Activated CD4-positive, alpha-beta memory T cell treated with anti-CD3 and anti-CD28 coated beads, Interleukin-2, amount 10 ng/mL, durations not matched to agents 7 days and 5 days (primary cell): ENCODE results near the gene TRPT1. TPM values are rescaled to one million over a fixed set of nuclear protein-coding genes. Genes with fewer than 3 reads are reported as not detected.

Source experiments
- CTCF ChIA-PET: fragments of 350-600 bp; sonication (Branson Sonifier 250); formaldehyde crosslinking; loops from one replicate; lab custom pipeline; 2021; ENCODE audit warnings: antibody characterized with exemption, inconsistent platforms; lab: Charles Lee
- POLR2A ChIA-PET: fragments of 350-600 bp; sonication (Branson Sonifier 250); formaldehyde crosslinking; loops from one replicate; lab custom pipeline; 2021; ENCODE audit warnings: antibody characterized with exemption; lab: Charles Lee
- DNase-seq: peaks from one replicate; pipeline ENCODE4 v3.0.0-alpha.2; 2020
- H3K27ac Mint-ChIP-seq: one replicate; pipeline ENCODE4 v1.8.0; 2021; ENCODE audit warnings: mild to moderate bottlenecking, mixed read lengths
- H3K27me3 Mint-ChIP-seq: one replicate; pipeline ENCODE4 v1.8.0; 2021; ENCODE audit warnings: mixed read lengths
- H3K36me3 Mint-ChIP-seq: one replicate; pipeline ENCODE4 v1.8.0; 2021; ENCODE audit warnings: low read depth, mixed read lengths
- H3K4me1 Mint-ChIP-seq: one replicate; pipeline ENCODE4 v1.8.0; 2021; ENCODE audit warnings: mixed read lengths
- H3K4me3 Mint-ChIP-seq: one replicate; pipeline ENCODE4 v1.8.0; 2021; ENCODE audit warnings: mild to moderate bottlenecking, mixed read lengths
- H3K9me3 Mint-ChIP-seq: one replicate; pipeline ENCODE4 v1.8.0; 2021; ENCODE audit warnings: mixed read lengths
- total RNA-seq, 2 experiments: library from RNA; stranded (reverse); gene quantifications; one replicate each; pipeline ENCODE4 v1.2.3, GENCODE V29; 2021

Gene TRPT1
- total RNA-seq, 2 experiments from 2014 or later: 34.7 to 35.3 TPM

DNA sequence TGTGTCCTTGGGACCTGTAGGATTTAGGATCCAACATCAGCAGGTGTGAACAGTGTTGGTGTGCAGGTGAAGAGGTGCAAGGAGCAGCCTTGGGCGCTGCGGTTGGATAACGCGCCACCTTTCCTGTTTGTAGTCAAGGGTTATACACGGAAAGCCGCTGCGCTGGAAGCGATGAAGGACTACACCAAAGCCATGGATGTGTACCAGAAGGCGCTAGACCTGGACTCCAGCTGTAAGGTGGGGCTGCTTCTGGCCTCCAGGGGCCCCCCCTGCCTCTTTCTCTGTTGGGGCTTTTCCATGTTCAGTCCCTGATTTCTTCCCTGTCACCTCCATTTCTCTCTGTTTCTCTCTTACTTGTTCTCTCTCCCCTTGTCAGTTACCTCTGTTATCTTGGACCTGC, 23.0 kb downstream of the TRPT1 start:
- Mint-ChIP-seq H3K27me3 (no peaks in the 10 kb centered on the region), H3K4me1 (peaks cover 40% of the 10 kb centered on the region), H3K36me3 (peaks cover 83% of the 10 kb centered on the region), H3K9me3 (no peaks in the 10 kb centered on the region), H3K4me3 (no peak overlapping the region), H3K27ac (no peak overlapping the region)
- POLR2A ChIA-PET: interaction anchor here (6.1 to 11.9 kb wide), 5 partner anchors 12 to 100 kb away, joined by 77 to 275 read pairs (median 107); partner anchors contain the start of genes CATSPERZ, ESRRA, NUDT22 and PLCB3
- CTCF ChIA-PET: interaction anchor here (0.6 to 7.0 kb wide), 3 partner anchors 48 to 100 kb away, joined by 3 to 154 read pairs (median 34); partner anchors contain the start of genes CATSPERZ, ESRRA and PLCB3
- DNase-seq: no peak

DNA sequence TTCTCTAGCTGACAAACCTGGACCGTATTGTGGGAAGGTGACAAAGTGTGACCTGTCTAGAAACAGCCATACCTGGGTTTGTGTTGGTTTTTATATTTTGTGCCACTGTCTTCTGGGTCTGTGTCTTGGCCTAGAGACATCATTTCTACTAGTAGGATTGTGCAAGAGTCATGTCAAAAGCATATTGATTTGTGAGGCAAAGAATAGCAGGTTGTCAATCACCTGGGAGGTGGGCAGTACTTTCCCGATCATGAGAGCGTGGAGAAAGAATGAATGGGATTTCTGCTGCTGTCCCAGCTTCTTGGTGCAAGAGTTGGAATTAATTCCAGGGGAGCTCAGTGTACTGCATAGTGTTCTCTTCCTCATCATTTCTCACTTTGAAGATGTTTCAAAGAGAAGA, 24.4 kb downstream of the TRPT1 start:
- ChIA-PET POLR2A (interaction anchor here (1.3 to 1.6 kb wide), 2 partner anchors 11 to 25 kb away, joined by 4 read pairs; partner anchors contain the start of gene NUDT22), CTCF (interaction anchor here (0.6 to 1.7 kb wide), 2 partner anchors 103 to 281 kb away, joined by 3 to 6 read pairs; no protein-coding TSS in a partner anchor)
- Mint-ChIP-seq H3K27ac (no peak overlapping the region), H3K27me3 (no peaks in the 10 kb centered on the region), H3K9me3 (no peaks in the 10 kb centered on the region), H3K36me3 (peaks cover 80% of the 10 kb centered on the region), H3K4me1 (peaks cover 42% of the 10 kb centered on the region), H3K4me3 (no peak overlapping the region)
- no peak for DNase-seq

DNA sequence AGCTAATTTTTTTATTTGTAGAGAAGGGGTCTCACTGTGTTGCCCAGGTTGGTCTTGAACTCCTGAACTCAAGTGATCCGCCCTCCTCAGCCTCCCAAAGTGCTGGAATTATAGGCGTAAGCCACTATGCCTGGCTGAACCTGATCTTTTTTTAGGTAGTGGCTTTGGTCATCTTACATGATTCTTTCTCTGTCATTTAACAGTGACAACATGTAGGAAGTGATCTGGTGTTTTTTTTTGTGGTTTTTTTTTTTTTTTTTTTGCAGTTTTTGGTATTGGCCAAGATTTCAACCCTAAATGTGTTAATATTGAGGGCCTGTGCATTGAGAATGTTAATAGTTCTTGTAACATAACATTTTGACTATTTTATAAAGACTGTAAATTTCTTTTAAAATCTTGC, 27.5 kb downstream of the TRPT1 start:
- CTCF ChIA-PET: interaction anchor here (1.8 kb wide), 1 partner anchor 11 kb away, joined by 7 read pairs; no protein-coding TSS in a partner anchor
- H3K27ac Mint-ChIP-seq: no peak overlapping the region
- H3K36me3 Mint-ChIP-seq: peaks cover 82% of the 10 kb centered on the region
- H3K9me3 Mint-ChIP-seq: no peaks in the 10 kb centered on the region
- H3K27me3 Mint-ChIP-seq: no peaks in the 10 kb centered on the region
- H3K4me3 Mint-ChIP-seq: no peak overlapping the region
- DNase-seq: no peak
- peaks cover 18% of the 10 kb centered on the region for H3K4me1 Mint-ChIP-seq
- POLR2A ChIA-PET: interaction anchor here (3.4 to 15.6 kb wide), 2 partner anchors 7 to 12 kb away, joined by 36 to 272 read pairs; partner anchors contain the start of genes FERMT3 and STIP1

DNA sequence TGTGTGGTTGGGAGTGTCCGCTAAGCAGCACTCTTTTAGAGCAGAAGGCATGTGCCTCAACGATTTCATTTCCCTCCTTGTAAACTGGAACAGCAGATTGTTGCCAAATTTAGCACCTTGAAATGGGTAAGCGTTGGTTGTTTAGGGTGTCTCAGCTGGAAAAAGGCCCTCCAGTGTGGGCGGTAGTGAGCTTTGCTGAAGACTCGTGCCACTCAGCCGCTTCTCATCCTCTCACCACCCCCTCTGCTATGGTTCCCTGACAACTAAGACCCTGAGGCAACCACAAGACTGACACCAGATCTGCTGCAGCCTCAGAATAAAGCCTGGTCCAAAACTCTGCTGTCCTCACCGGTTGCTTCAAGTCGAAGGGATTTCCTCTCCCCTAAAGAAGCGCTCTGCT, 29.4 kb downstream of the TRPT1 start:
- POLR2A ChIA-PET: interaction anchor here (0.7 to 15.6 kb wide), 3 partner anchors 9 to 14 kb away, joined by 3 to 272 read pairs (median 36); partner anchors contain the start of genes FERMT3 and STIP1
- CTCF ChIA-PET: interaction anchor here (0.7 to 1.9 kb wide), 4 partner anchors 10 to 290 kb away, joined by 3 to 7 read pairs (median 5); partner anchors contain the start of gene FERMT3
- H3K27me3 Mint-ChIP-seq: no peaks in the 10 kb centered on the region
- no peak overlapping the region for H3K4me3 Mint-ChIP-seq
- no peak for DNase-seq
- peak overlapping the region; percentile 32 for H3K27ac Mint-ChIP-seq
- peaks cover 79% of the 10 kb centered on the region for H3K36me3 Mint-ChIP-seq
- H3K9me3 Mint-ChIP-seq: no peaks in the 10 kb centered on the region
- H3K4me1 Mint-ChIP-seq: peaks cover 24% of the 10 kb centered on the region

DNA sequence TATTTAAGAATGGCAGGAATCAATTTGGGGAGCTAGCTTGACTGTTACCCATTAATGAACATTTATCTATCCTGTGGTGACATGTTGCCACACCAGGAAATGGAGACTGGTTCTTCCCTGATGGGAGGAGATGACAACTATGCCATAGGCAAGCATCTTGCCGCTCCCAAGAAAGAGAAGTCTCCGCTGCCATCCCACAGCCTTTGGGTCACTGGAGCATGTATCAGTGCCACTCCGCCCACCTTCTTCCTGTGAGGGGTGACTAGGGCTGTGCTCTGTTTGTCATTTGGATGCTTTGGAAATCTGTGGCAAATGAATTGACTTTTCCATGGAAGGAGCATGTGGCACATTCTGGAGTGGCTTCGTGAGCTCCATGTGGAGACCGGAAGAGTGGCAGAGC, 33.6 kb downstream of the TRPT1 start:
- peaks cover 68% of the 10 kb centered on the region for H3K36me3 Mint-ChIP-seq

DNA sequence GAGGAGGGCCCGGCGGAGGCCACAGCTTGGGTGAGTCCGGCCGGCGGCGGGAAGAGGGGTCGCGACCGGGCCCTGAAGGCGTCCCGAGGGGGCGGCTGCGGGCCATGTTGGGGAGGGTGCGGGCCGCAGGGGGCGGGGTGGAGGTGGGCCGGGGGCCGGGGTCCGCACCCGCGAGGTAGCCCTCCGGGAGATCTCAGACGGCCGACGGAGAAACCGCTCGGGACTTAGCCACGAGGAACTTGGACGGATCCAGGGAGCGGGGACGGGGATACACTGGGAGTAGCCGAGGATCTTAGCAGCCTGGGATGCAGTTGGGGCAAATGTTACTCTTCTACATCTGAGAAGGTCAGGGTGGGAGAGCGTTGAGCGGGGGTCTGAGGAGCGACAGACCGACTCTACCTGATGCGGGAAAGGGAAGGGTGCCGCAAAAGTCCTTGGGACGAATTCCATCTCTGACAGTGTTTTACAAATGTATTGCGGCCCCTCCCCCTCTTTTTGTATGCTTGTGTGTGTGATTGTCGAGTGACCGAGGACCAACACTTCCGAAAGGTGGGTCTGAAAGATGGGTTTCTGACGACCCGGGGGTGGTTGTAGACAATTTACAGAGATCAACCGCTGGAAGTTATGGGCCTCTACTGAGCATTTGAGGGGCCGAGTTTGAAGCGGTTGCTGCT, 39.4 kb downstream of the TRPT1 start:
- ChIA-PET POLR2A (interaction anchor here (0.9 to 15.6 kb wide), 23 partner anchors 11 to 1432 kb away, joined by 3 to 272 read pairs (median 9); partner anchors contain the start of genes BAD, ESRRA, FERMT3 and FKBP2), CTCF (interaction anchor here (0.6 to 6.5 kb wide), 18 partner anchors 11 to 348 kb away, joined by 3 to 71 read pairs (median 4); partner anchors contain the start of genes CATSPERZ, ESRRA, FERMT3 and FKBP2)
- Mint-ChIP-seq H3K27me3 (no peaks in the 10 kb centered on the region), H3K9me3 (no peaks in the 10 kb centered on the region), H3K27ac (no peak overlapping the region), H3K4me3 (no peak overlapping the region), H3K36me3 (peaks cover 28% of the 10 kb centered on the region), H3K4me1 (peaks cover 55% of the 10 kb centered on the region)
- peak; percentile 67 for DNase-seq

More for the DNA sequence above, 33.6 kb downstream of the TRPT1 start:
- POLR2A ChIA-PET: interaction anchor here (1.0 to 15.6 kb wide), 3 partner anchors 13 to 112 kb away, joined by 3 to 272 read pairs (median 3); partner anchors contain the start of gene FERMT3
- Mint-ChIP-seq H3K4me1 (peaks cover 44% of the 10 kb centered on the region), H3K4me3 (no peak overlapping the region), H3K27me3 (no peaks in the 10 kb centered on the region), H3K9me3 (no peaks in the 10 kb centered on the region), H3K27ac (peak overlapping the region; percentile 56)
- CTCF ChIA-PET: interaction anchor here (2.7 kb wide), 1 partner anchor 13 kb away, joined by 10 read pairs; no protein-coding TSS in a partner anchor
- no peak for DNase-seq

DNA sequence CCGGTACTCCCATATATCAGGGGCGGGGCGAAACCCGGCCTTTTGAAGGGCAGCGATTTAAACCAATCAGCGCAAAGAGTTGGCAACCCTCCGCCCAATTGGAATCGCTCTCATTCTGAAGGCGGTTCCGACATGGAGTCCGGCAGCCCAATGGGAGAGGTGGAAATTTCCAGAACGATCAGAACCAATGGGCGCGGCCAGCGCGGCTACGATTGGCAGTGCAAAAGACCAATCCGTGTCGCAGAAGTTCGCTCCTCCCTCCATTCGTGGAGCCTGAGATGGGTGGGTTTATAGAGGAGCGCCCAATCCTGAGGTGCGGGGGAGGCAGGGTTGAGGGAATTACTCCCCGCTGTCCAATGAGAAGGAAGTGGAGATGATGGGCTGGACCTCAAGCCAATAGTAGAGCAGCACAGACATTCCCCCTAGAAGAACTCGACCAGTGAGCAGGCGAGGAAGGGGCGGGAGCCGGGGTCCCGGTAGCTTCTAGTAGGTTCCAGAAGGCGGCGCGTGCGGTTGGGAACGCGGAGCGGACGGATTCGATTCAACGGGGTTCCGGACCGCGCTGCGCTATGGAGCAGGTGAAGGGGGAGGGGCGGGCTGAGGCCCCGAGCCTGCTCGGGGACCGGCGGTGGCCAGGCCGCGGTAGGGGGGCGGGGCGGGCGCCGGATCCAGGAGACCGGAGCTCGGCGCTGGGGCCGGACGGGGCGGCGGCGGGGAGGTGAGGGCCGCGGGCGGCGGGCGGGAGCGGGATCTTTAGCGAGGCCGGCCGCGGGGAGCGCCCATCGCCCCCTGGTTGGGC, 40.1 kb downstream of the TRPT1 start, which contains the start of gene STIP1:
TSS of gene STIP1 (plus strand) at position 479 of the 799 bp plus-strand sequence. CDS start at position 570, 91 bp downstream.
- peaks cover 56% of the 10 kb centered on the region for H3K4me1 Mint-ChIP-seq
- peak; percentile 99 for DNase-seq
- H3K27me3 Mint-ChIP-seq: no peaks in the 10 kb centered on the region
- ChIA-PET POLR2A (interaction anchor here (0.6 to 15.6 kb wide), 30 partner anchors 11 to 1432 kb away, joined by 3 to 272 read pairs (median 5); partner anchors contain the start of genes BAD, DNAJC4, ESRRA and FERMT3), CTCF (interaction anchor here (0.6 to 6.5 kb wide), 14 partner anchors 10 to 418 kb away, joined by 3 to 71 read pairs (median 4); partner anchors contain the start of genes ESRRA, FERMT3, NUDT22 and PRDX5)
- H3K27ac Mint-ChIP-seq: peak within 1 kb of the TSS; percentile 99
- peaks cover 28% of the 10 kb centered on the region for H3K36me3 Mint-ChIP-seq
- no peak within 1 kb of the TSS for H3K4me3 Mint-ChIP-seq
- H3K9me3 Mint-ChIP-seq: no peaks in the 10 kb centered on the region

DNA sequence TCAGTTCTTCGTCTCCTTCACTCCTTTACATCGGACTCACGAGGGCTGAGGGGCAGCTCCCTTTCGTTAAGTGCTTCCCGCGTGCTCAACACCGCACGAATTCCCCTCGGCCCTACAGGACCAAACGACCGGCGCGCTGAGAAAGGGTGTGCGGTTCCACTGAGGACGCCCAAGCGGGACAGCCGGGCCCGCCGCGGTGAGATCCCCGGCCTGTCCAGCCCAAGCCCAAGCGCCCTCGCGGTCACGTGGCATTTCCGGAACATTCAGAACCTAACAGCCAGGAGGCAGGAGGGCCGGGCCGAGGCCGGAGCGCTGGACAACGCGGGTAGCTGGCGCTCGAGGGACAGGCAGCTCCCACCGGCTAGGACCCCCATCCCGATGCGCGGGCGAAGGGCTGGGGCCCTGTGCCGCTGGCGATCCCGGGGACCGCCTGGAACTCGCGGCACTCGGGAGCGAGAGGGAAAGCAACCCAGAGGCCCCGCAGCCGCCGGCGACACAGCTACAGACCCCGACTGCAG, 40.8 kb downstream of the TRPT1 start:
- ChIA-PET CTCF (interaction anchor here (0.6 to 6.5 kb wide), 15 partner anchors 10 to 1280 kb away, joined by 3 to 71 read pairs (median 3); partner anchors contain the start of genes FERMT3, PRDX5 and TRMT112), POLR2A (interaction anchor here (0.6 to 15.6 kb wide), 35 partner anchors 10 to 1431 kb away, joined by 3 to 272 read pairs (median 5); partner anchors contain the start of genes BAD, DNAJC4, ESRRA and FERMT3)
- no peaks in the 10 kb centered on the region for H3K27me3 Mint-ChIP-seq
- no peak overlapping the region for H3K4me3 Mint-ChIP-seq
- H3K9me3 Mint-ChIP-seq: no peaks in the 10 kb centered on the region
- no peak for DNase-seq
- peaks cover 23% of the 10 kb centered on the region for H3K36me3 Mint-ChIP-seq
- peaks cover 52% of the 10 kb centered on the region for H3K4me1 Mint-ChIP-seq
- H3K27ac Mint-ChIP-seq: peak overlapping the region; percentile 99

DNA sequence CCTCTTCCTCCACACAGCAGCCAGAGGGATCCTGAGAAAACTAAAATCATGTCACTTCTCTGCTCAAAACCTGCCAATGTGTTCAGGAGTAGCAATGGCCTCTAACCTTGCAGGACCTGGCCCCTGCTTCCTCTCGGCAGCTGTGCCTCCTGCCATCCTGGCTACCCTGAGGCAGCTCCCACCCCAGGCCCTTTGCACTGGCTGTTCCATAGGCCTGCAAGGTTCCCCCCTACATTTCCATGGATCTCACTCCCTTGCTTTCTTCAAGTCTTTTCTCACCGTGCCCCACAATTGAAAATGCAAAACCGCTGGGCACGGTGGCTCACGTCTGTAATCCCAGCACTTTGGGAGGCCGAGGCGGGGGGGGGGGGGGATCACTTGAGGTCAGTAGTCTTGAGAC, 42.1 kb downstream of the TRPT1 start:
- ChIA-PET CTCF (interaction anchor here (1.8 to 6.5 kb wide), 3 partner anchors 10 to 31 kb away, joined by 5 to 71 read pairs (median 6); partner anchors contain the start of gene FERMT3), POLR2A (interaction anchor here (1.3 to 15.6 kb wide), 6 partner anchors 9 to 182 kb away, joined by 3 to 272 read pairs (median 24); partner anchors contain the start of genes FERMT3, NUDT22 and TRPT1)
- Mint-ChIP-seq H3K27me3 (no peaks in the 10 kb centered on the region), H3K9me3 (no peaks in the 10 kb centered on the region), H3K27ac (no peak overlapping the region), H3K36me3 (peaks cover 19% of the 10 kb centered on the region), H3K4me1 (peaks cover 46% of the 10 kb centered on the region), H3K4me3 (no peak overlapping the region)
- no peak for DNase-seq

DNA sequence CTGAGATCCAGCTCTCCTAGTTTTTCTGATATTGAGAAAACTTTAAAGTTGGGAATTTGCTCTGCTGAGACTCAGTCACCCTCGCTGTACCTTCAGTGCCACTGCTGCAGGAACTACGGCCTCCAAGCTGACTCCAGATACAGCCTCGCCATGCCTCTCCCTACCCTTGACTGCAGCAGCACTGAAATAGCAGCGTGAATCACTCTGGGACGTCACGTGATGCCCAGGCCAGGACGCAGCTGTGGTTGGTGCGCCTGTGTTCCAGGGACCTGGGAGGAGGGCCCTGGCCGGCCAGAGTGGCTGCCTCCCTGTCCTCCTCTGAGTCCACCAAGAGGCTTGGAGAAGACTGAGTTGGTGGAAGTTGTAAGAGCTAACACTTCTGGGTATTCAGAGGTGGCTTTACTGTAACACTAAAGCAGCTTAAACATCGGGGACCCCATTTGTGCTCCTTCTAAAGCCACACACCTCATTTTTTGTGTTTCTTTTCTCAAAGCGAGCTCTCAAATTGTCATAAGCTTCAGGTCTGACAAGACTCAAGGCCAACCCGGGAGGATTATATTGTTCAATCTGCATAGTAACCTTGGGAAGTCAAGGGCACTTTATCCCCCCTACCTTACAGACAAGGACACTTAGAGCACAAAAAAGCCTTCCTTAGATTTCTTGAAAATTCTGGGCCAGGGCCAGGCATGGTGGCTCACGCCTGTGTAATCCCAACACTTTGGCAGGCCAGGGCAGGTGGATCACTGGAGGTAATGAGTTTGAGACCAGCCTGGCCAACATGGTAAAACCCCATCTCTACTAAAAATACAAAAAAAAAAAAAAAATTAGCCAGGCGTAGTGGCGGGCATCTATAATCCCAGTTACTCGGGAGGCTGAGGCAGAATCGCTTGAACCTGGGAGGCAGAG, 44.2 kb downstream of the TRPT1 start:
- DNase-seq: peak; percentile 61
- Mint-ChIP-seq H3K4me1 (peaks cover 54% of the 10 kb centered on the region), H3K27me3 (no peaks in the 10 kb centered on the region), H3K27ac (no peak overlapping the region), H3K9me3 (peaks cover 3% of the 10 kb centered on the region), H3K36me3 (peaks cover 10% of the 10 kb centered on the region), H3K4me3 (no peak overlapping the region)
- CTCF ChIA-PET: interaction anchor here (0.6 to 1.4 kb wide), 6 partner anchors 22 to 392 kb away, joined by 3 to 5 read pairs (median 4); partner anchors contain the start of gene FERMT3
- POLR2A ChIA-PET: interaction anchor here (0.9 to 2.4 kb wide), 3 partner anchors 15 to 25 kb away, joined by 3 to 13 read pairs (median 6); partner anchors contain the start of gene FERMT3
